Panc1 (cell line): Measurements from ENCODE around the gene GRPR. TPM values are rescaled to one million over a fixed set of nuclear protein-coding genes. Genes with fewer than 3 reads are reported as not detected.

ENCODE experiments used
- ATAC-seq: fragments of 200-7000 bp; cut with Tn5 transposase; 2 replicates; pipeline ENCODE4 v1.9.1; 2020; ENCODE audit warnings: mild to moderate bottlenecking, moderate library complexity
- BruUV-seq: library from RNA; stranded (reverse); fragments of 400-500 nt; replicated peaks from 2 replicates; lab custom pipeline; 2021; lab: Mats Ljungman, UMichigan
- CTCF ChIA-PET: fragments of 300-600 bp; sonication (Branson Sonifier 250); formaldehyde crosslinking; loops from one replicate; lab custom pipeline; 2022; ENCODE audit warnings: antibody characterized with exemption; lab: Charles Lee
- POLR2A ChIA-PET: fragments of 300-600 bp; sonication (Branson Sonifier 250); formaldehyde crosslinking; loops from one replicate; lab custom pipeline; 2022; ENCODE audit warnings: antibody characterized with exemption; lab: Charles Lee
- DNase-seq: peaks from one replicate; pipeline ENCODE4 v3.0.0-alpha.2; 2010; ENCODE audit warnings: low read depth, low spot score
- H3K27ac ChIP-seq: 2 replicates; pipeline ENCODE4 v1.5.1; 2011; ENCODE audit warnings: mild to moderate bottlenecking, low read length, inconsistent platforms
- H3K27me3 ChIP-seq: fragments of 200-500 bp; sonication (Bioruptor generic); 2 replicates; pipeline ENCODE4 v1.6.0; 2014; ENCODE audit warnings: low read length, inconsistent platforms; ENCODE audit not compliant: control insufficient read depth, insufficient read depth
- H3K36me3 ChIP-seq: fragments of 200-500 bp; sonication (Bioruptor generic); 2 replicates; pipeline ENCODE4 v1.5.1; 2014; ENCODE audit warnings: inconsistent platforms, mild to moderate bottlenecking, low read length, moderate library complexity; ENCODE audit not compliant: control insufficient read depth, insufficient read depth
- H3K4me1 ChIP-seq: 2 replicates; pipeline ENCODE4 v1.5.1; 2011; ENCODE audit warnings: inconsistent platforms, mild to moderate bottlenecking, low read length, moderate library complexity; ENCODE audit not compliant: control insufficient read depth, insufficient read depth
- H3K4me3 ChIP-seq, 2 experiments: 2 replicates each; pipeline ENCODE4 v1.5.1; 2011 to 2012; ENCODE audit warnings: low read depth in 2 of 2, low read length in 2 of 2, mild to moderate bottlenecking in 2 of 2, inconsistent platforms in 1 of 2, moderate library complexity in 1 of 2
- H3K9me3 ChIP-seq: fragments of 200-500 bp; sonication (Bioruptor generic); 2 replicates; pipeline ENCODE4 v1.5.1; 2014; ENCODE audit warnings: low read depth, mild to moderate bottlenecking, inconsistent platforms, low read length, moderate library complexity; ENCODE audit not compliant: control insufficient read depth, insufficient read depth
- CTCF ChIP-seq: fragments of 450-650 bp; IDR thresholded peaks from 2 replicates; pipeline ENCODE4 v1.5.1; 2017; ENCODE audit warnings: mild to moderate bottlenecking
- POLR2AphosphoS5 ChIP-seq: IDR thresholded peaks from 2 replicates; pipeline ENCODE4 v1.6.1; 2012; ENCODE audit warnings: mild to moderate bottlenecking, low read depth, low read length, moderate library complexity
- REST ChIP-seq, 2 experiments: IDR thresholded peaks; 2 replicates each; pipeline ENCODE4 v1.6.1; 2011 to 2012; ENCODE audit warnings: low read depth in 2 of 2, control low read depth in 1 of 2, low read length in 1 of 2, mild to moderate bottlenecking in 1 of 2, moderate library complexity in 1 of 2; ENCODE audit not compliant: insufficient read depth in 1 of 2
- SIN3A ChIP-seq: IDR thresholded peaks from 2 replicates; pipeline ENCODE4 v1.6.1; 2012; ENCODE audit warnings: low read depth, mild to moderate bottlenecking, low read length, moderate library complexity, borderline replicate concordance; ENCODE audit not compliant: insufficient read depth
- TCF7L2 ChIP-seq: IDR thresholded peaks from 2 replicates; pipeline ENCODE4 v1.6.1; 2011; ENCODE audit warnings: mild to moderate bottlenecking, low read depth, low read length, inconsistent platforms
- in situ Hi-C: cut with HindIII; loops from 2 replicates; pipeline ENCODE4 v1.10.0; 2016; ENCODE audit warnings: low sequenced_read_pairs, low pct_unique_long_range_greater_than_20kb
- intact Hi-C: fragments of 100-400 bp; cut with micrococcal nuclease; formaldehyde crosslinking; loops from one replicate; pipeline ENCODE4 v1.10.0; 2022; ENCODE audit not compliant: unreplicated experiment
- total RNA-seq: library from RNA; stranded (reverse); gene quantifications from one replicate; pipeline ENCODE4 v1.2.1, GENCODE V29; 2021; ENCODE audit not compliant: unreplicated experiment

Gene GRPR
- total RNA-seq, 1 experiment from 2014 or later: not detected

- no peak for DNase-seq
- Histone ChIP-seq H3K9me3 (no peaks in the 10 kb centered on the region), H3K4me1 (no peaks in the 10 kb centered on the region), H3K4me3 (no peak overlapping the region), H3K27ac (no peak overlapping the region), H3K36me3 (no peaks in the 10 kb centered on the region), H3K27me3 (no peaks in the 10 kb centered on the region)
- in situ Hi-C loops (no loop called here), intact Hi-C loops (no loop called here)
- TF ChIP-seq POLR2AphosphoS5 (no peak), CTCF (no peak), TCF7L2 (no peak), SIN3A (no peak), REST (IDR thresholded peaks at IDR 0.05; ENCODE audit: insufficient read depth in 1 of 2, low read depth in 2 of 2, low read length in 1 of 2) (no peak)
- POLR2A ChIA-PET: no interaction called here
- no peak for ATAC-seq
- CTCF ChIA-PET: no interaction called here
- no TSS peak for BruUV-seq
Observed at GRCh38 chrX:16196829-16197228, 73.5 kb downstream of the GRPR start.

GRCh38 chrX:16199343-16199742 lies 76.0 kb downstream of the GRPR start:
- no peak for DNase-seq
- Histone ChIP-seq H3K27me3 (no peaks in the 10 kb centered on the region), H3K27ac (no peak overlapping the region), H3K9me3 (no peaks in the 10 kb centered on the region), H3K4me1 (no peaks in the 10 kb centered on the region), H3K4me3 (no peak overlapping the region), H3K36me3 (no peaks in the 10 kb centered on the region)
- CTCF ChIA-PET: no interaction called here
- POLR2A ChIA-PET: no interaction called here
- ATAC-seq: no peak
- intact Hi-C loops: no loop called here
- in situ Hi-C loops: no loop called here
- no TSS peak for BruUV-seq
- TF ChIP-seq CTCF (no peak), REST (IDR thresholded peaks at IDR 0.05; ENCODE audit: insufficient read depth in 1 of 2, low read depth in 2 of 2, low read length in 1 of 2) (no peak), TCF7L2 (no peak), POLR2AphosphoS5 (no peak), SIN3A (no peak)
